ENCODE measurements around the gene NCOA3.

NCOA3 gene

DNA sequence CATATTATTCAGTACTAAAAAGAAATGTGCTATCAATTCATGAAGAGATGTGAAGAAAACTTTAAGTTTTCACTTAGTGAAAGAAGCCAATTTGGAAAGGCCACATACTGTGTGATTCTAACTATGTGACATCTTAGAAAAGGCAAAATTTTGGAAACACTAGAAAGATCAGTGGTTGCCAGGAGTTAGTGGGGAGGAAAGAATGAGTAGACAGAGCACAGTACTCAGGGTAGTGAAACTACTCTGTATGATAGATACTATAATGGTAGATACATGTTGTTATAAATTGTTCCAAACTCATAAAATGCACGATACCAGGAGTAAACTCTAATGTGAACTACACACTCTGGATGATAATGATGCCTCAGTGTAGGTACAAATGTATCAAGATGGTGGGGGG, 14.2 kb downstream of the NCOA3 start:
- Histone ChIP-seq H3K9ac (ENCODE audit: low read depth in 1 of 2, low read length in 2 of 2) (no peak overlapping the region), H3K4me3 (ENCODE audit: low read length in 2 of 2) (no peak overlapping the region), H3K4me1 (ENCODE audit: control insufficient read depth in 2 of 2, insufficient read depth in 2 of 2, low read length in 2 of 2) (no peaks in the 10 kb centered on the region), H3K9me3 (ENCODE audit: control insufficient read depth in 2 of 2, low read length in 2 of 2) (peaks cover 0 to under 1% of the 10 kb centered on the region in 2 donors), H3K36me3 (ENCODE audit: control insufficient read depth in 2 of 2, insufficient read depth in 2 of 2, low read length in 2 of 2) (peaks cover 2 to 4% of the 10 kb centered on the region in 2 donors), H3K27me3 (ENCODE audit: control insufficient read depth in 2 of 2, insufficient read depth in 2 of 2, low read length in 2 of 2) (no peaks in the 10 kb centered on the region), H3K27ac (ENCODE audit: low read depth in 2 of 2, low read length in 2 of 2) (no peak overlapping the region)

DNA sequence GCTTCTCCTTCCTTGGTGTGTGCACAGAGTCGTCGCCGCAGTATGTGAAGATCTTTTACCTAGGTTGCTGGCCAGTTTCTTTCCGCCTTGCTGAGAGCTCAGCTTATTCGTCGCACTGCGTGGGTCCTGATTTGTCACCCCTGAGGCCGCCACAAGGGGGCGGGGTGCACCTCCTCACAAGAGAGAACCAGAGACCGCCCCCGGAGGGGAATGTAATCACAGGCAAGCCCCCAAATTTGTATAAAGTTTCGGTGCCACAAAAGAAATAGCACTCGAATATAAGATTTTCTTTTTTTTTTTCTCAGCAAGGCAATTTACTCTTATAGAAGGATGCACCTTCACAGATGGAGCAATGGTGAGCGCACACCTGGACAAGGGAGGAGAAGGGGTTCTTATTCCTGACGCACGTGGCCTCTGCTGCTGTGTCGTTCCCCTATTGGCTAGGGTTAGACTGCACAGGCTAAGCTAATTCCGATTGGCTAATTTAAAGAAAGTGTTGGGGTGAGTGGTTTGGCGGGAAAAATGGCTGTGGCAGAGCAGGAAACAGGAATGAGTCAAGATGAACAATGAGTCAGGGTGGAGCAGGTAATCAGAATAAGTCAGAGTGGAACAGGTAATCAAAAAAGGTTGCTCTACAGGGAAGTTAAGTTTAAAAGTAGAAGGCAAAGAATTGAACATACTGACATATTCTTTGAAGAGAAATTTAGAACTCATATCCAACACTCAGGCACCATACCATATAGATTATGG, 19.5 kb downstream of the NCOA3 start:
- Histone ChIP-seq H3K36me3 (ENCODE audit: control insufficient read depth in 2 of 2, insufficient read depth in 2 of 2, low read length in 2 of 2) (peaks cover 4 to 9% of the 10 kb centered on the region in 2 donors), H3K27ac (ENCODE audit: low read depth in 2 of 2, low read length in 2 of 2) (no peak overlapping the region), H3K4me3 (ENCODE audit: low read length in 2 of 2) (no peak overlapping the region), H3K4me1 (ENCODE audit: control insufficient read depth in 2 of 2, insufficient read depth in 2 of 2, low read length in 2 of 2) (no peaks in the 10 kb centered on the region), H3K9me3 (ENCODE audit: control insufficient read depth in 2 of 2, low read length in 2 of 2) (peaks cover 0 to 3% of the 10 kb centered on the region in 2 donors), H3K9ac (ENCODE audit: low read depth in 1 of 2, low read length in 2 of 2) (no peak overlapping the region), H3K27me3 (ENCODE audit: control insufficient read depth in 2 of 2, insufficient read depth in 2 of 2, low read length in 2 of 2) (no peaks in the 10 kb centered on the region)

DNA sequence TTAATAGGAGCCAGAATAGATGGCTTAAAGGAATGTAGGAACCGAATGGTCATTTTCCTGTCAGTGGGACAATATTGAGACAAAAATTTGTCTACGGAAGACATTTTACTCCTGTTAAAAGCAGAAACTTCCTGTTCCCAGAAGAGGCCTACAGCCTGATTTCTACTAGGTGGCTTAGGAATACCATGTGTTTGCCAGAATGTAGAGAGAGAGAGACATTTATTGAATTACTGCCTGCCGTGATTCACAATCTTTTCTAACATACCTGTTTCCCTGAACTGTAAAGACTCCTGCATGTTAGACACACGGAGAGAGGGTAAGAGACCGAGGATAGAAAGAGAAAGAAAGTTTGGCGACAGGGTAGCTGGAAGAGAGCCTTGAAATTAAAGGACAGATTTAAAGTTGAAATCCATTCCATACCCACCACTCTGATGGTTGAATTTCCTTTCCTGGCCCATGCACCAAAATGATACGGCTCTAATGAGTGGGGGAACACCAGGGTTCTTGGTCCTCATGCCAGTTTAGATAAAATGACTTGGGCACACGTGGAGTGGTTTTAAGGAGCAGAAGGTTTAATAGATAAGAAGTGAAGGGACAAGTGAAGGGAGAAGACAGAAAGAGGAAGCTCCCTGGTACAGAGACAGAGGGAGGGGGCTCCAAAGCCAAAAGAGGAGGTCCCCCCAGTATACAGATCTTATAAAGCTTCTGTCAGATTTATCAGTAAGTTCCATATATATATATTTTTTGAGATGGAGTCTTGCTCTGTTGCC, 22.5 kb downstream of the NCOA3 start:
- H3K4me3 ChIP-seq (ENCODE audit: low read length in 2 of 2), result no peak overlapping the region
- peaks cover 0 to 3% of the 10 kb centered on the region in 2 donors for H3K9me3 ChIP-seq (ENCODE audit: control insufficient read depth in 2 of 2, low read length in 2 of 2)
- H3K4me1 ChIP-seq (ENCODE audit: control insufficient read depth in 2 of 2, insufficient read depth in 2 of 2, low read length in 2 of 2), result no peaks in the 10 kb centered on the region
- H3K27ac ChIP-seq (ENCODE audit: low read depth in 2 of 2, low read length in 2 of 2), result no peak overlapping the region
- H3K9ac ChIP-seq (ENCODE audit: low read depth in 1 of 2, low read length in 2 of 2), result no peak overlapping the region
- H3K27me3 ChIP-seq (ENCODE audit: control insufficient read depth in 2 of 2, insufficient read depth in 2 of 2, low read length in 2 of 2), result no peaks in the 10 kb centered on the region
- H3K36me3 ChIP-seq (ENCODE audit: control insufficient read depth in 2 of 2, insufficient read depth in 2 of 2, low read length in 2 of 2), result peaks cover 4 to 9% of the 10 kb centered on the region in 2 donors

DNA sequence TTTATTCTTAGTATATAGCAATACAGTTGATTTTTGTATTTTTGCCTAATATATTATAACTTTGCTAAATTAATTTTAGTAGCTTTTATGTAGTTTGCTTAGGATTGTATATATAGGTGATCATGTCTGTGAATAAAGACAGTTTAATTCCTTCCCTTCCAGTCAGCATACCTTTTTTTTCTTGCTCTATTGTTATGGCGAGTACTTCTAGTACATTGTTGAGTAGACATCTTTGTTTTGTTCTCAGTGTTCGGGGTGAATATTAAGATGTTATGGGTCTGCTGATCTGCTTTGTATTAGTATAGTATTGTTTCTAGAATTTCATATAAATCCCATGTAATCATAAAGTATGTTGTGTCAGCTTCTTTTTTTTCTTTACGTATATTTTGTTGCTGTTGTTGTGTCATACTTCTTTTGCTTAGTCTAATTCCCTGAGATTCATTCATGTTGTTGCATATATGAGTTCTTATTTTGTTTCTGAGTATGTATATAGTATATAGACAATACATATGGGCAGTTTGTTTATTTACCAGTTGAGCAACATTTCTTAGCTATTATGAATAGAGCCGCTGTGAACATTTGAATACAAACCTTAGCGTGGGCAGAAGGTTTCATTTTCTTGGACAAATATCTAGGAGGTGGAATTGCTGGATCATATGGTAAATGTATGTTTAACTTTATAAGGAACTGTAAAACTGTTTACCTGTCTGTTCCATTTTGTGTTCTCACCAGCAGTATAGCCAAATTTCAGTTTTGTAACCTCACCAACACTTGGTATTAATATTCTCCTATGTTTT, 25.5 kb downstream of the NCOA3 start:
- no peaks in the 10 kb centered on the region for H3K9me3 ChIP-seq (ENCODE audit: control insufficient read depth in 2 of 2, low read length in 2 of 2)
- no peaks in the 10 kb centered on the region for H3K4me1 ChIP-seq (ENCODE audit: control insufficient read depth in 2 of 2, insufficient read depth in 2 of 2, low read length in 2 of 2)
- no peaks in the 10 kb centered on the region for H3K27me3 ChIP-seq (ENCODE audit: control insufficient read depth in 2 of 2, insufficient read depth in 2 of 2, low read length in 2 of 2)
- no peak overlapping the region for H3K27ac ChIP-seq (ENCODE audit: low read depth in 2 of 2, low read length in 2 of 2)
- H3K9ac ChIP-seq (ENCODE audit: low read depth in 1 of 2, low read length in 2 of 2), result no peak overlapping the region
- H3K36me3 ChIP-seq (ENCODE audit: control insufficient read depth in 2 of 2, insufficient read depth in 2 of 2, low read length in 2 of 2), result no peaks in the 10 kb centered on the region
- H3K4me3 ChIP-seq (ENCODE audit: low read length in 2 of 2), result no peak overlapping the region

DNA sequence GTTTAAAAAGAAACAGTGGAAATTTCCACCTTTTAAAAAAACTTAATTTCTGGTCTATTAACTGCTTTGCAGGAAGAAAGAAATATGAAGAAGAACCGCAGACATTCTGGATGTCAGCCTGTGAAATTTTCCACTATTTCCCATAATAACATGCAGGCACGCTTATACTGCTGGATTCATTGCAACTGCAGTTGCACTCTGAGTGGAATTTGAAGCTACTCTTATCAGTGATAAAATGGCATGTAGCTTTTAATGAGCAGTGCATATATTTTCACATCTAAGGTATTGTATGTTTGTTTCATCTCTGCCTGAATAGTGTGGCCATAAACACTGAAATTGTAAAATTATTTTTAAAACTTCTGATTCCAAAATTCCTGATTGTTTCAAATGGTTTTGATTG, 28.2 kb downstream of the NCOA3 start:
- Histone ChIP-seq H3K4me3 (ENCODE audit: low read length in 2 of 2) (no peak overlapping the region), H3K9me3 (ENCODE audit: control insufficient read depth in 2 of 2, low read length in 2 of 2) (no peaks in the 10 kb centered on the region), H3K9ac (ENCODE audit: low read depth in 1 of 2, low read length in 2 of 2) (no peak overlapping the region), H3K36me3 (ENCODE audit: control insufficient read depth in 2 of 2, insufficient read depth in 2 of 2, low read length in 2 of 2) (no peaks in the 10 kb centered on the region), H3K27ac (ENCODE audit: low read depth in 2 of 2, low read length in 2 of 2) (no peak overlapping the region), H3K4me1 (ENCODE audit: control insufficient read depth in 2 of 2, insufficient read depth in 2 of 2, low read length in 2 of 2) (no peaks in the 10 kb centered on the region), H3K27me3 (ENCODE audit: control insufficient read depth in 2 of 2, insufficient read depth in 2 of 2, low read length in 2 of 2) (no peaks in the 10 kb centered on the region)

DNA sequence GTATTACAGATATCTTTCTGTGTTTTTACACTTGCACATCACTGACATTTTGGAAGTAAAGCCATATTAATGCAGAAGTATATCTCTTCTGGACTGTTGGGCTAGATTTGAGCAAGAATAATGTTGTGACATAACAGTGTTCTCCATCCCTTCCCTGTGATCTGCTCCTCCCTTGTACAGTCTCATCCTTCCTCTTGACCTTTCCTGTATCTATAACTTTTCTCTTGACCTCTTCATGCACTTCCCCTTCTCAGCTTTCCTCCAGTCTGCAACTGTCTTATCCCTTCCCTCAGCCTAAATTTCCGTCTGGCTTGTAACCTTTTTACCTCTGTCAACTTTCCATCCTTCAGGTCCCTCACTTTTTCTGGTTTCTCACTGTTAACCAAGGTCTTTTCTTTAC, 29.8 kb downstream of the NCOA3 start:
- Histone ChIP-seq H3K27ac (ENCODE audit: low read depth in 2 of 2, low read length in 2 of 2) (no peak overlapping the region), H3K27me3 (ENCODE audit: control insufficient read depth in 2 of 2, insufficient read depth in 2 of 2, low read length in 2 of 2) (no peaks in the 10 kb centered on the region), H3K36me3 (ENCODE audit: control insufficient read depth in 2 of 2, insufficient read depth in 2 of 2, low read length in 2 of 2) (no peaks in the 10 kb centered on the region), H3K4me3 (ENCODE audit: low read length in 2 of 2) (no peak overlapping the region), H3K9ac (ENCODE audit: low read depth in 1 of 2, low read length in 2 of 2) (no peak overlapping the region), H3K9me3 (ENCODE audit: control insufficient read depth in 2 of 2, low read length in 2 of 2) (no peaks in the 10 kb centered on the region), H3K4me1 (ENCODE audit: control insufficient read depth in 2 of 2, insufficient read depth in 2 of 2, low read length in 2 of 2) (no peaks in the 10 kb centered on the region)

DNA sequence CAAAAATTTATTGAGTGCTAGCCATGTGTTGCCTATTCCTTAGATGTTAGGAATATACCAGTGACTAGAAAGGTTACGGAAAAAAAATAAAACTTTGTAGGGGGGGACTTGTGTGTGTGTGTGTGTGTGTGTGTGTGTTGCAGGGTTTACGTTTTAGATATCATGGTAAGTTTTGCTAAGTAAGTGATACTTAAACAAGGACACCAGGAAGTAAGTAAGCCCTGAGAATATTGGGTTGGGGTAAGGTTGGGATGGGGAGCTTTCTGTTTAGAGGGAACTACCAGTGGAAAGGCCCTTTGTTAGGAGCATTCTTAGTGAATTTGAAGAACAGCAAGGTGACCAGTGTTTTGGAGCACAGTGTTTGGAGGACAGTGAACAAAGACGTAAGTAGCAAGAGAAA, 30.3 kb downstream of the NCOA3 start:
- Histone ChIP-seq H3K27me3 (ENCODE audit: control insufficient read depth in 2 of 2, insufficient read depth in 2 of 2, low read length in 2 of 2) (no peaks in the 10 kb centered on the region), H3K9me3 (ENCODE audit: control insufficient read depth in 2 of 2, low read length in 2 of 2) (no peaks in the 10 kb centered on the region), H3K36me3 (ENCODE audit: control insufficient read depth in 2 of 2, insufficient read depth in 2 of 2, low read length in 2 of 2) (no peaks in the 10 kb centered on the region), H3K9ac (ENCODE audit: low read depth in 1 of 2, low read length in 2 of 2) (no peak overlapping the region), H3K27ac (ENCODE audit: low read depth in 2 of 2, low read length in 2 of 2) (no peak overlapping the region), H3K4me1 (ENCODE audit: control insufficient read depth in 2 of 2, insufficient read depth in 2 of 2, low read length in 2 of 2) (no peaks in the 10 kb centered on the region), H3K4me3 (ENCODE audit: low read length in 2 of 2) (no peak overlapping the region)

DNA sequence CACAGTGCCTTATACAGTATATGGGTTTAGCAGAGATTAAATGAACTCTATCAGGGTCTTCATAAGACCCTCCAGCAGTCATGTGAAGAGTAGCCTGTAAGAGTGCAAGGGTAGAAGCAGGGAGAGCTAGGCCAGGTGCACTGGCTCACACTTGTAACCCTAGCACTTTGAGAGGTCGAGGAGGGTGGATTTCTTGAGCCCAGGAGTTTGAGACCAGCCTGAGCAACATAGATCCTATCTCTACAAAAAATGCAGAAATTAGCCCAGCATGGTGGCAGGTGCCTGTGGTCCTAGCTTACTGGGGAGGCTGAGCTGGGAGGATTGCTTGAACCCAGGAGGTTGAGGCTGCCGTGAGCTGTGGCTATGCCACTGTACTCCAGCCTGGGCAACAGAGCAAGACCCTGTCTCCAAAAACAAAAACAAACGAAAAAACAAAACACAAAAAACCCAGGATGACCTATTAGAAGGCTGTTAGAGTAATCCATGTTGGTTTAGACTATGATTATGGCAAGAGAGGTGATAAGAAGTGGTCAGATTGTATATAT, 31.9 kb downstream of the NCOA3 start:
- no peaks in the 10 kb centered on the region for H3K4me1 ChIP-seq (ENCODE audit: control insufficient read depth in 2 of 2, insufficient read depth in 2 of 2, low read length in 2 of 2)
- no peaks in the 10 kb centered on the region for H3K9me3 ChIP-seq (ENCODE audit: control insufficient read depth in 2 of 2, low read length in 2 of 2)
- no peak overlapping the region for H3K27ac ChIP-seq (ENCODE audit: low read depth in 2 of 2, low read length in 2 of 2)
- H3K27me3 ChIP-seq (ENCODE audit: control insufficient read depth in 2 of 2, insufficient read depth in 2 of 2, low read length in 2 of 2), result no peaks in the 10 kb centered on the region
- no peak overlapping the region for H3K4me3 ChIP-seq (ENCODE audit: low read length in 2 of 2)
- H3K9ac ChIP-seq (ENCODE audit: low read depth in 1 of 2, low read length in 2 of 2), result no peak overlapping the region
- H3K36me3 ChIP-seq (ENCODE audit: control insufficient read depth in 2 of 2, insufficient read depth in 2 of 2, low read length in 2 of 2), result no peaks in the 10 kb centered on the region

DNA sequence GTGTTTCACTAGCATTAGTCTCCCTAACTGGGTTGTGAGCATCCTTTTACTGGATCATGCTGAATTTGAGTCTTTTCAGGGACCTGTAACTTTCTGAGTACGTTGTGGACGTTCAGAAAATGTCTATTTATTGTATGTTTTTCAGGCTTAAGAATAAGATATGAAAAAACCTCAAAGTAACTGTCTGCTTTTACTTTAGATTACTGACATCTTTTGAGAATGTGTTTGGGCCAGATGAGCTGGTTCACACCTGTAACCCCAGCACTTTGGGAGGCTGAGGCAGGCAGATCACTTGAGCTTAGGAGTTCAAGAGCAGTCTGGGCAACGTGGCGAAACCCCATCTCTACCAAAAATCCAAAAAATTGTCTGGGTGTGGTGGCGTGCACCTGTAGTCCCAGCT, 32.7 kb downstream of the NCOA3 start:
- H3K4me1 ChIP-seq (ENCODE audit: control insufficient read depth in 2 of 2, insufficient read depth in 2 of 2, low read length in 2 of 2), result no peaks in the 10 kb centered on the region
- no peak overlapping the region for H3K4me3 ChIP-seq (ENCODE audit: low read length in 2 of 2)
- no peaks in the 10 kb centered on the region for H3K9me3 ChIP-seq (ENCODE audit: control insufficient read depth in 2 of 2, low read length in 2 of 2)
- no peak overlapping the region for H3K9ac ChIP-seq (ENCODE audit: low read depth in 1 of 2, low read length in 2 of 2)
- no peaks in the 10 kb centered on the region for H3K27me3 ChIP-seq (ENCODE audit: control insufficient read depth in 2 of 2, insufficient read depth in 2 of 2, low read length in 2 of 2)
- no peaks in the 10 kb centered on the region for H3K36me3 ChIP-seq (ENCODE audit: control insufficient read depth in 2 of 2, insufficient read depth in 2 of 2, low read length in 2 of 2)
- no peak overlapping the region for H3K27ac ChIP-seq (ENCODE audit: low read depth in 2 of 2, low read length in 2 of 2)

DNA sequence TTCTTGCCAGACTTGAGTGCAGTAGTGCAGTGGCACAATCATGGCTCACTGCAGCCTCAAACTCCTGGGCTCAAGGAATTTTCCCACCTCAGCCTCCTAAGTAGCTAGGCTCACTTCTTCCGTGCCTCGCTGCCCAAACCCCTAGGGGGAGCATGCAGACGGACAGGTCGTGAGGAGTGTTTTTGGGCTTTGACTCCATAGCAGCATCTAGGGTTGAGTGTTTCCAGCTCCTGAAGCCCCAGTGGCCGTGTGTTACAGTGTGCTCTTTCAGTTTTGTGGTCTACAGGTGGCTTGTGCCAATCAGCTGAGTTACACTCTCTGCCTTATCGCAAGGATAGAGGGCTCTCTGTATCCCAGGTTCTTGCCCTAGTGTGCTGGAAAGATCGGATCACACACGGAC, 33.4 kb downstream of the NCOA3 start:
- H3K36me3 ChIP-seq (ENCODE audit: control insufficient read depth in 2 of 2, insufficient read depth in 2 of 2, low read length in 2 of 2), result no peaks in the 10 kb centered on the region
- H3K4me1 ChIP-seq (ENCODE audit: control insufficient read depth in 2 of 2, insufficient read depth in 2 of 2, low read length in 2 of 2), result no peaks in the 10 kb centered on the region
- no peak overlapping the region for H3K4me3 ChIP-seq (ENCODE audit: low read length in 2 of 2)
- H3K9me3 ChIP-seq (ENCODE audit: control insufficient read depth in 2 of 2, low read length in 2 of 2), result no peaks in the 10 kb centered on the region
- H3K9ac ChIP-seq (ENCODE audit: low read depth in 1 of 2, low read length in 2 of 2), result no peak overlapping the region
- H3K27me3 ChIP-seq (ENCODE audit: control insufficient read depth in 2 of 2, insufficient read depth in 2 of 2, low read length in 2 of 2), result no peaks in the 10 kb centered on the region
- H3K27ac ChIP-seq (ENCODE audit: low read depth in 2 of 2, low read length in 2 of 2), result no peak overlapping the region

Data from mucosa of rectum (tissue), 2 donors.